ENCODE measurements around the gene ROBO4. TPM values are rescaled to one million over a fixed set of nuclear protein-coding genes. Genes with fewer than 3 reads are reported as not detected.

Gene ROBO4
- total and polyA plus RNA-seq, 2 donors (not counting 1 experiment from before 2014, with no cell fraction given) = not detected

DNA sequence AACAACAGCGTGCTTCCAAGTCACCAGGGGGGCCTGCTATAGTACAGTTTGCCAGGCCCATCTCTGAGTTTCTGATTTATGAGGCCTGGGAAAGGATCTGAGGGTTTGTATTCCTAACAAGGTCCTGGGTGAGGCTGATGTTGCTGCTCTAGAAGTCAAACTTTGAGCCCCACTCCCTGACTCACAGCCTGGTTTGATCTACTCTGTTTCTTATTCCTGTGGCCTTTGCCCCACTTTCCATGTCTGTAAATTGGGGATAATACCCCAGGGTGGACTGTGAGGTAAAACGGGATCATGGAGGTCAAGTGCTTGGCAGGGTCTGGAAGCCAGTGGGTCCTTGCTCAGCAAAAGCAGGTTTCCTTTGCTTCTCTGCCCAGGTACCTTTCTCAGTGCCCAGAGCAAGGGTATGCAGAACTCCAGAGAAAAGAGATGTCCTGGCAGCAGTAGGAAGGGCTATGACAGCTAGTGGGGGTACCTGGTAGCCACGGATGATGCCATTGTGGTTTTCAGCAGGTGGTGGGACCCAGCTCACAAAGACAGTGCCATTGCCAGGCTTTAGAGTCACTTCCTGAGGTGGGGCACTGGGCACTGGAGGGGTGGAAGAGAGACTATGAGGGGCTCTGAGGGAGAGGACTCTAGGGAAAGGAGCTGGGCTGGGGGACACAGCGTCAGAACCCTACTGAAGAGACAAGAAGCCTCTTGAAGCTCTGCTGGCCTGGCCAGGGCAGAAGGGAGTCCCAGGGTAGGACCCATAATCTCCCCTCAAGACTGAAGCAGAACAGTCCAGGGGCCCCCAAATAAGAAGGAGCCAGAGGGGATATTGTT is 2.8 kb downstream of the ROBO4 start:
- ChIA-PET CTCF (no interaction called here), POLR2A (no interaction called here)
- Mint-ChIP-seq H3K9me3 (ENCODE audit: insufficient read depth) (no peaks in the 10 kb centered on the region), H3K27me3 (peaks cover 44% of the 10 kb centered on the region), H3K4me1 (no peaks in the 10 kb centered on the region), H3K27ac (no peak overlapping the region), H3K4me3 (no peak overlapping the region)
- no peaks in the 10 kb centered on the region for H3K36me3 ChIP-seq (replicated peaks in 1 of 2; ENCODE audit: control extremely low read depth in 1 of 2, control insufficient read depth in 1 of 2, extremely low read depth in 1 of 2, insufficient read depth in 2 of 2, low read length in 1 of 2)
- H2AFZ ChIP-seq (ENCODE audit: insufficient read depth, low read depth, low read length, poor library complexity, severe bottlenecking) = no peak overlapping the region
- no peak overlapping the region for H3K4me3 ChIP-seq (ENCODE audit: control extremely low read depth in 1 of 5, extremely low read depth in 1 of 5, insufficient read depth in 1 of 5, low read depth in 2 of 5, low read length in 4 of 5)
- TF ChIP-seq EZH2 (IDR thresholded peaks at IDR 0.05; ENCODE audit: borderline replicate concordance, insufficient read depth, low read depth, low read length, poor library complexity, severe bottlenecking) = no peak
- TF ChIP-seq, protein P1, sequence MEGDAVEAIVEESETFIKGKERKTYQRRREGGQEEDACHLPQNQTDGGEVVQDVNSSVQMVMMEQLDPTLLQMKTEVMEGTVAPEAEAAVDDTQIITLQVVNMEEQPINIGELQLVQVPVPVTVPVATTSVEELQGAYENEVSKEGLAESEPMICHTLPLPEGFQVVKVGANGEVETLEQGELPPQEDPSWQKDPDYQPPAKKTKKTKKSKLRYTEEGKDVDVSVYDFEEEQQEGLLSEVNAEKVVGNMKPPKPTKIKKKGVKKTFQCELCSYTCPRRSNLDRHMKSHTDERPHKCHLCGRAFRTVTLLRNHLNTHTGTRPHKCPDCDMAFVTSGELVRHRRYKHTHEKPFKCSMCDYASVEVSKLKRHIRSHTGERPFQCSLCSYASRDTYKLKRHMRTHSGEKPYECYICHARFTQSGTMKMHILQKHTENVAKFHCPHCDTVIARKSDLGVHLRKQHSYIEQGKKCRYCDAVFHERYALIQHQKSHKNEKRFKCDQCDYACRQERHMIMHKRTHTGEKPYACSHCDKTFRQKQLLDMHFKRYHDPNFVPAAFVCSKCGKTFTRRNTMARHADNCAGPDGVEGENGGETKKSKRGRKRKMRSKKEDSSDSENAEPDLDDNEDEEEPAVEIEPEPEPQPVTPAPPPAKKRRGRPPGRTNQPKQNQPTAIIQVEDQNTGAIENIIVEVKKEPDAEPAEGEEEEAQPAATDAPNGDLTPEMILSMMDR (IDR thresholded peaks at IDR 0.05) = no peak
- no peak overlapping the region for H3K9ac ChIP-seq (ENCODE audit: low read length)
- ATAC-seq (ENCODE audit: low read depth) = no peak
- H3K27ac ChIP-seq (ENCODE audit: low read length in 2 of 2) = no peak overlapping the region
- 84% methylated on average over 4 of the region's 4 CpGs for WGBS (ENCODE audit: insufficient coverage)
- no peaks in the 10 kb centered on the region for H3K4me1 ChIP-seq (ENCODE audit: control insufficient read depth in 2 of 2, insufficient read depth in 2 of 2, low read length in 2 of 2)
- DNase-seq = no peak
- no peaks in the 10 kb centered on the region for H3K79me2 ChIP-seq (ENCODE audit: control insufficient read depth, insufficient read depth, low read length)
- H3K27me3 ChIP-seq (replicated peaks in 1 of 4; ENCODE audit: control extremely low read depth in 1 of 4, control insufficient read depth in 3 of 4, insufficient read depth in 4 of 4, low read length in 3 of 4) = peaks cover 0 to 6% (median under 1%) of the 10 kb centered on the region in 4 experiments
- no peaks in the 10 kb centered on the region for H3K9me3 ChIP-seq (ENCODE audit: control extremely low read depth in 1 of 3, control insufficient read depth in 2 of 3, insufficient read depth in 1 of 3, low read length in 2 of 3)
- no peak overlapping the region for H3K4me2 ChIP-seq (replicated peaks; ENCODE audit: low read depth, low read length, poor library complexity, severe bottlenecking)
- H4K20me1 ChIP-seq (ENCODE audit: control insufficient read depth, insufficient read depth, low read length, poor library complexity, severe bottlenecking) = no peaks in the 10 kb centered on the region
- intact Hi-C loops (cut with micrococcal nuclease) = no loop called here

DNA sequence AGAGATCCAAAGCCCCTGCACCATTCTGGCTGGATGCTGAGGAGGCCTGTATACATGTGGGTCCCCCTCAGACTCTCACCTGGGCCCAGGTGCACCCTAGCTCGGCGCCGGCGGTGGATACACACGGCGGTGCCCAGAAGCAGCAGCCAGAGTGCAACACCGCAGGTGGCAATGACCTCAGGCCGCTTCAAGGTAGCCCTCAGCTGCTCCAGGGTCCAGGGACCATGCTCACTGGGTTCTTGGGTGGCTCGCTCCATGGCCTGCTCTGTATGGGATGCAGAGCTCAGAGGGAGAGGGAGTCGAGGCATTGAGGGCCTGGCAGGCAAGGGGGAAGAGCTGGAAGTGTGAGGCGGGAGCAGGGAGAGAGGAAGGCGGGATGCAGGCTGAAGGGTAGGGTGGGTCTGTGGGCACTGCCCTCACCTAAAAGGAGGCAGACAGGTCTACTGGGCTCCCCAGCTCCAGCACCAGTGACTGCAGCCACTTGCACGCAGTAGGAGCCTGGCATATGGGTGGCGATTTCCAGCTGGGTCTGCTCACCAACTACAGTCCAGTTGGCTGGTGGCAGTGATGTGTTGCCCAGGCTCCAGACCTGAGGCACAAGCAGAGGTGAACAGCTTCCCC is 3.8 kb downstream of the ROBO4 start:
- Histone ChIP-seq H2AFZ (ENCODE audit: insufficient read depth, low read depth, low read length, poor library complexity, severe bottlenecking) (no peak overlapping the region), H3K4me2 (replicated peaks; ENCODE audit: low read depth, low read length, poor library complexity, severe bottlenecking) (no peak overlapping the region), H3K9me3 (ENCODE audit: control extremely low read depth in 1 of 3, control insufficient read depth in 2 of 3, insufficient read depth in 1 of 3, low read length in 2 of 3) (no peaks in the 10 kb centered on the region), H3K27me3 (replicated peaks in 1 of 4; ENCODE audit: control extremely low read depth in 1 of 4, control insufficient read depth in 3 of 4, insufficient read depth in 4 of 4, low read length in 3 of 4) (peaks cover 0 to 6% (median 0%) of the 10 kb centered on the region in 4 experiments), H3K79me2 (ENCODE audit: control insufficient read depth, insufficient read depth, low read length) (no peaks in the 10 kb centered on the region), H3K9ac (ENCODE audit: low read length) (no peak overlapping the region), H3K4me1 (ENCODE audit: control insufficient read depth in 2 of 2, insufficient read depth in 2 of 2, low read length in 2 of 2) (no peaks in the 10 kb centered on the region), H3K36me3 (replicated peaks in 1 of 2; ENCODE audit: control extremely low read depth in 1 of 2, control insufficient read depth in 1 of 2, extremely low read depth in 1 of 2, insufficient read depth in 2 of 2, low read length in 1 of 2) (no peaks in the 10 kb centered on the region), H4K20me1 (ENCODE audit: control insufficient read depth, insufficient read depth, low read length, poor library complexity, severe bottlenecking) (no peaks in the 10 kb centered on the region), H3K27ac (ENCODE audit: low read length in 2 of 2) (no peak overlapping the region), H3K4me3 (ENCODE audit: control extremely low read depth in 1 of 5, extremely low read depth in 1 of 5, insufficient read depth in 1 of 5, low read depth in 2 of 5, low read length in 4 of 5) (no peak overlapping the region)
- ChIA-PET CTCF (no interaction called here), POLR2A (no interaction called here)
- Mint-ChIP-seq H3K27me3 (peaks cover 35% of the 10 kb centered on the region), H3K27ac (no peak overlapping the region), H3K9me3 (ENCODE audit: insufficient read depth) (no peaks in the 10 kb centered on the region), H3K4me1 (no peaks in the 10 kb centered on the region), H3K4me3 (no peak overlapping the region)
- intact Hi-C loops (cut with micrococcal nuclease) = no loop called here
- DNase-seq (no peak), ATAC-seq (ENCODE audit: low read depth) (no peak)
- TF ChIP-seq EZH2 (IDR thresholded peaks at IDR 0.05; ENCODE audit: borderline replicate concordance, insufficient read depth, low read depth, low read length, poor library complexity, severe bottlenecking) = no peak
- TF ChIP-seq, protein P1 (IDR thresholded peaks at IDR 0.05) = no peak
- WGBS (ENCODE audit: insufficient coverage) = 89% methylated on average over 12 of the region's 14 CpGs
